OCI-LY7 (cell line): ENCODE data around the gene SOS1. TPM values are rescaled to one million over a fixed set of nuclear protein-coding genes. Genes with fewer than 3 reads are reported as not detected.

Experiments
- BruUV-seq: library from RNA; stranded (reverse); fragments of 400-500 nt; replicated peaks from 2 replicates; lab custom pipeline; 2021; lab: Mats Ljungman, UMichigan
- CTCF ChIA-PET: fragments of 300-600 bp; sonication (Branson Sonifier 250); formaldehyde crosslinking; loops from one replicate; lab custom pipeline; 2022; ENCODE audit warnings: antibody characterized with exemption; ENCODE audit not compliant: unreplicated experiment; lab: Charles Lee
- POLR2A ChIA-PET: fragments of 300-600 bp; sonication (Branson Sonifier 250); formaldehyde crosslinking; loops from one replicate; lab custom pipeline; 2022; ENCODE audit warnings: antibody characterized with exemption; lab: Charles Lee
- DNase-seq: peaks from one replicate; pipeline ENCODE4 v3.0.0-alpha.2; 2015; ENCODE audit warnings: low spot score
- H2AFZ ChIP-seq: fragments of 200-600 bp; sonication (generic), shearing (Covaris generic); 2 replicates; pipeline ENCODE4 v1.6.1; 2014; ENCODE audit warnings: mild to moderate bottlenecking, antibody characterized with exemption, low read length, moderate library complexity
- H3K27ac ChIP-seq: fragments of 200-600 bp; sonication (generic); 2 replicates; pipeline ENCODE4 v1.5.1; 2014; ENCODE audit warnings: mixed run types, low read depth, mild to moderate bottlenecking, moderate library complexity, low read length, inconsistent platforms; ENCODE audit not compliant: poor library complexity, severe bottlenecking
- H3K36me3 ChIP-seq: fragments of 200-600 bp; sonication (generic); 2 replicates; pipeline ENCODE4 v1.6.1; 2014; ENCODE audit warnings: mild to moderate bottlenecking, antibody characterized with exemption, low read length, moderate library complexity, mixed read lengths; ENCODE audit not compliant: insufficient read depth
- H3K4me1 ChIP-seq: fragments of 200-600 bp; sonication (generic); 2 replicates; pipeline ENCODE4 v1.5.1; 2014; ENCODE audit warnings: mild to moderate bottlenecking, low read length; ENCODE audit not compliant: insufficient read depth, poor library complexity, severe bottlenecking
- H3K4me2 ChIP-seq: fragments of 200-600 bp; sonication (generic); 2 replicates; pipeline ENCODE4 v1.6.1; 2014; ENCODE audit warnings: mild to moderate bottlenecking, low read length
- H3K4me3 ChIP-seq: fragments of 200-600 bp; sonication (generic); 2 replicates; pipeline ENCODE4 v1.5.1; 2014; ENCODE audit warnings: mild to moderate bottlenecking, low read depth, low read length; ENCODE audit not compliant: poor library complexity, severe bottlenecking
- H3K79me2 ChIP-seq: fragments of 200-600 bp; sonication (generic); 2 replicates; pipeline ENCODE4 v1.6.1; 2016; ENCODE audit warnings: low read depth, mild to moderate bottlenecking, low read length, moderate library complexity, mixed read lengths; ENCODE audit not compliant: insufficient read depth
- H3K9me2 ChIP-seq: fragments of 200-600 bp; sonication (generic); 2 replicates; pipeline ENCODE4 v1.6.1; 2016; ENCODE audit warnings: mild to moderate bottlenecking, low read length, mixed read lengths; ENCODE audit not compliant: insufficient read depth
- H3K9me3 ChIP-seq: fragments of 200-600 bp; sonication (generic); 2 replicates; pipeline ENCODE4 v1.6.1; 2014; ENCODE audit warnings: mild to moderate bottlenecking, mixed run types, low read length, mixed read lengths
- H4K20me1 ChIP-seq: fragments of 200-600 bp; sonication (generic); 2 replicates; pipeline ENCODE4 v1.6.1; 2014; ENCODE audit warnings: mild to moderate bottlenecking, antibody characterized with exemption, low read length, moderate library complexity, mixed read lengths; ENCODE audit not compliant: insufficient read depth
- EZH2phosphoT487 ChIP-seq: fragments of 200-600 bp; sonication (generic); IDR thresholded peaks from 2 replicates; pipeline ENCODE4 v1.6.1; 2018; ENCODE audit warnings: low read depth, borderline replicate concordance, mild to moderate bottlenecking, mixed run types, antibody characterized with exemption, low read length, moderate library complexity, mixed read lengths
- intact Hi-C: fragments of 100-400 bp; cut with micrococcal nuclease; formaldehyde crosslinking; loops from one replicate; pipeline ENCODE4 v1.10.0; 2022; ENCODE audit not compliant: unreplicated experiment
- total RNA-seq, 2 experiments: library from RNA; depleted of rRNA in 1 of 2; stranded (reverse); fragments of >200 nt in 1 of 2; shearing (Covaris generic) in 1 of 2; gene quantifications; 2 replicates each; pipeline ENCODE4 v1.2.3, GENCODE V29; 2014 to 2022
- TF ChIP-seq, protein P1 (sequence below): fragments of 200-600 bp; sonication (generic); conservative IDR thresholded peaks from 2 replicates; pipeline ENCODE4 v1.5.1; 2014; ENCODE audit warnings: mild to moderate bottlenecking, antibody characterized with exemption, low read length, moderate library complexity, mixed read lengths

SOS1 gene
- total RNA-seq, 2 experiments from 2014 or later, result 21.3 to 40.0 TPM

- Histone ChIP-seq H3K27ac (no peak overlapping the region), H3K4me1 (no peaks in the 10 kb centered on the region), H2AFZ (no peak overlapping the region), H3K4me3 (no peak overlapping the region), H3K36me3 (peaks cover 29% of the 10 kb centered on the region; the same call in 1 of the 2 replicates), H4K20me1 (peaks cover 10% of the 10 kb centered on the region; the same call in 1 of the 2 replicates), H3K9me3 (no peaks in the 10 kb centered on the region), H3K79me2 (peaks cover 17% of the 10 kb centered on the region), H3K9me2 (no peaks in the 10 kb centered on the region), H3K4me2 (no peak overlapping the region)
- ChIA-PET POLR2A (interaction anchor here (0.7 to 1.2 kb wide), 4 partner anchors 22 to 122 kb away, joined by 3 to 6 read pairs (median 4); no protein-coding TSS in a partner anchor), CTCF (no interaction called here)
- intact Hi-C loops, result no loop called here
- TF ChIP-seq, protein P1, sequence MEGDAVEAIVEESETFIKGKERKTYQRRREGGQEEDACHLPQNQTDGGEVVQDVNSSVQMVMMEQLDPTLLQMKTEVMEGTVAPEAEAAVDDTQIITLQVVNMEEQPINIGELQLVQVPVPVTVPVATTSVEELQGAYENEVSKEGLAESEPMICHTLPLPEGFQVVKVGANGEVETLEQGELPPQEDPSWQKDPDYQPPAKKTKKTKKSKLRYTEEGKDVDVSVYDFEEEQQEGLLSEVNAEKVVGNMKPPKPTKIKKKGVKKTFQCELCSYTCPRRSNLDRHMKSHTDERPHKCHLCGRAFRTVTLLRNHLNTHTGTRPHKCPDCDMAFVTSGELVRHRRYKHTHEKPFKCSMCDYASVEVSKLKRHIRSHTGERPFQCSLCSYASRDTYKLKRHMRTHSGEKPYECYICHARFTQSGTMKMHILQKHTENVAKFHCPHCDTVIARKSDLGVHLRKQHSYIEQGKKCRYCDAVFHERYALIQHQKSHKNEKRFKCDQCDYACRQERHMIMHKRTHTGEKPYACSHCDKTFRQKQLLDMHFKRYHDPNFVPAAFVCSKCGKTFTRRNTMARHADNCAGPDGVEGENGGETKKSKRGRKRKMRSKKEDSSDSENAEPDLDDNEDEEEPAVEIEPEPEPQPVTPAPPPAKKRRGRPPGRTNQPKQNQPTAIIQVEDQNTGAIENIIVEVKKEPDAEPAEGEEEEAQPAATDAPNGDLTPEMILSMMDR, result no peak
- no peak for TF ChIP-seq EZH2phosphoT487
- DNase-seq, result no peak
- BruUV-seq, result no TSS peak
Observed at GRCh38 chr2:39068299-39069135, 52.3 kb downstream of the SOS1 start.

DNA sequence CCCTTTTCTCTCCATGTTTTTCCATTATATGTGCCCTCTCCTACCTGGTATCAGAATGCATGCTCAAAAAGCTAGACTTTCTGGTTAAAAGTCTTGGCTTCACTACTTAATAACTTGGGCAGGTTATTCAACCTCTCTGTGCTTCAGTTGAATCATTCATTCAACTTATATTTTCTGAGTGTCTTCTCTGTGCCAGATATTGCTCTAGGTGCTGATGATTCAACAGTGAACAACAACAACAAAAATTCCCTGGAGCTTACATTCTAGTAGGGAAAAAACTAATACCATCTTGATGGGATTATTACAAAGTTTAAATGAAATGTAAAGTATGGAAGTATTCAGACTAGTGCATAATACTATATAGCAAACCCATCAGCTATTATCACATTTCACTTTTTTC is 55.2 kb downstream of the SOS1 start:
- H4K20me1 ChIP-seq, result no peaks in the 10 kb centered on the region
- H3K79me2 ChIP-seq, result peaks cover 4% of the 10 kb centered on the region; the same call in 1 of the 2 replicates
- no peak overlapping the region for H2AFZ ChIP-seq
- no peaks in the 10 kb centered on the region for H3K9me3 ChIP-seq
- no peak overlapping the region for H3K4me2 ChIP-seq
- H3K4me3 ChIP-seq, result no peak overlapping the region
- ChIA-PET CTCF (interaction anchor here (0.6 kb wide), 1 partner anchor 59 kb away, joined by 5 read pairs; no protein-coding TSS in a partner anchor), POLR2A (interaction anchor here (0.6 kb wide), 1 partner anchor 72 kb away, joined by 3 read pairs; no protein-coding TSS in a partner anchor)
- no peak overlapping the region for H3K27ac ChIP-seq
- H3K36me3 ChIP-seq, result peaks cover 29% of the 10 kb centered on the region; the same call in 1 of the 2 replicates
- TF ChIP-seq, protein P1, result no peak
- no peak for TF ChIP-seq EZH2phosphoT487
- H3K4me1 ChIP-seq, result no peaks in the 10 kb centered on the region
- no peaks in the 10 kb centered on the region for H3K9me2 ChIP-seq
- intact Hi-C loops, result no loop called here
- DNase-seq, result no peak
- BruUV-seq, result TSS peak; percentile 29
